ENCODE data around the gene TNS1. TPM values are rescaled to one million over a fixed set of nuclear protein-coding genes. Genes with fewer than 3 reads are reported as not detected.

The TNS1 gene
- total RNA-seq, 1 experiment from 2014 or later, result 1.5 TPM

- Histone ChIP-seq H3K9me2 (replicated peaks; ENCODE audit: low read length) (no peaks in the 10 kb centered on the region), H3K27ac (ENCODE audit: low read length) (no peak overlapping the region), H3K9ac (ENCODE audit: low read length) (no peak overlapping the region), H2AFZ (ENCODE audit: low read length) (no peak overlapping the region), H3K4me2 (ENCODE audit: low read length) (peak overlapping the region; percentile 80), H3K27me3 (ENCODE audit: low read length) (peaks cover 46% of the 10 kb centered on the region), H3K9me3 (ENCODE audit: low read length) (no peaks in the 10 kb centered on the region), H3K79me2 (ENCODE audit: low read length) (no peaks in the 10 kb centered on the region), H3K4me1 (ENCODE audit: insufficient read depth, low read length) (no peaks in the 10 kb centered on the region), H4K20me1 (ENCODE audit: low read length) (no peaks in the 10 kb centered on the region), H3K4me3 (ENCODE audit: low read length) (peak overlapping the region; percentile 55), H3K36me3 (ENCODE audit: low read depth, low read length) (no peaks in the 10 kb centered on the region), H3F3A (ENCODE audit: low read length, unreplicated experiment) (no peaks in the 10 kb centered on the region)
- intact Hi-C loops (cut with micrococcal nuclease), result no loop called here
- ChIA-PET POLR2A (ENCODE audit: unreplicated experiment) (no interaction called here), CTCF (no interaction called here)
- TF ChIP-seq EZH2phosphoT487 (IDR thresholded peaks at IDR 0.05; ENCODE audit: borderline replicate concordance, low read length), result no peak
- no peak for TF ChIP-seq EZH2 (IDR thresholded peaks at IDR 0.05; ENCODE audit: low read length, unreplicated experiment)
- no peak for TF ChIP-seq CTCF (conservative IDR thresholded peaks at IDR 0.05; ENCODE audit: low read depth, low read length)
- DNase-seq (no peak), ATAC-seq (no peak)
- BruUV-seq (replicated peaks), result no TSS peak
Measured at GRCh38 chr2:218009765-218010139, 7.0 kb upstream of the TNS1 start.

- TF ChIP-seq EZH2 (IDR thresholded peaks at IDR 0.05; ENCODE audit: low read length, unreplicated experiment) (no peak), EZH2phosphoT487 (IDR thresholded peaks at IDR 0.05; ENCODE audit: borderline replicate concordance, low read length) (no peak), CTCF (conservative IDR thresholded peaks at IDR 0.05; ENCODE audit: low read depth, low read length) (no peak)
- no peak overlapping the region for H3K27ac ChIP-seq (ENCODE audit: low read length)
- peaks cover 46% of the 10 kb centered on the region for H3K27me3 ChIP-seq (ENCODE audit: low read length)
- ATAC-seq (no peak), DNase-seq (no peak)
- no peak overlapping the region for H2AFZ ChIP-seq (ENCODE audit: low read length)
- H3K4me3 ChIP-seq (ENCODE audit: low read length), result no peak overlapping the region
- H3K4me2 ChIP-seq (ENCODE audit: low read length), result no peak overlapping the region
- no peaks in the 10 kb centered on the region for H3K9me3 ChIP-seq (ENCODE audit: low read length)
- no peaks in the 10 kb centered on the region for H3K9me2 ChIP-seq (replicated peaks; ENCODE audit: low read length)
- H3K79me2 ChIP-seq (ENCODE audit: low read length), result no peaks in the 10 kb centered on the region
- H3F3A ChIP-seq (ENCODE audit: low read length, unreplicated experiment), result no peaks in the 10 kb centered on the region
- BruUV-seq (replicated peaks), result no TSS peak
- CTCF ChIA-PET, result no interaction called here
- H4K20me1 ChIP-seq (ENCODE audit: low read length), result no peaks in the 10 kb centered on the region
- H3K36me3 ChIP-seq (ENCODE audit: low read depth, low read length), result no peaks in the 10 kb centered on the region
- POLR2A ChIA-PET (ENCODE audit: unreplicated experiment), result no interaction called here
- intact Hi-C loops (cut with micrococcal nuclease), result no loop called here
- no peaks in the 10 kb centered on the region for H3K4me1 ChIP-seq (ENCODE audit: insufficient read depth, low read length)
- no peak overlapping the region for H3K9ac ChIP-seq (ENCODE audit: low read length)
Measured at GRCh38 chr2:218009231-218009630, 6.4 kb upstream of the TNS1 start.

GRCh38 chr2:218008060-218009040, 5.6 kb upstream of the TNS1 start:
- POLR2A ChIA-PET (ENCODE audit: unreplicated experiment), result no interaction called here
- TF ChIP-seq EZH2phosphoT487 (IDR thresholded peaks at IDR 0.05; ENCODE audit: borderline replicate concordance, low read length), result no peak
- TF ChIP-seq CTCF (conservative IDR thresholded peaks at IDR 0.05; ENCODE audit: low read depth, low read length), result no peak
- no peak for TF ChIP-seq EZH2 (IDR thresholded peaks at IDR 0.05; ENCODE audit: low read length, unreplicated experiment)
- Histone ChIP-seq H3K9ac (ENCODE audit: low read length) (no peak overlapping the region), H3F3A (ENCODE audit: low read length, unreplicated experiment) (no peaks in the 10 kb centered on the region), H3K36me3 (ENCODE audit: low read depth, low read length) (no peaks in the 10 kb centered on the region), H3K27ac (ENCODE audit: low read length) (no peak overlapping the region), H3K79me2 (ENCODE audit: low read length) (no peaks in the 10 kb centered on the region), H3K4me3 (ENCODE audit: low read length) (no peak overlapping the region), H3K4me1 (ENCODE audit: insufficient read depth, low read length) (no peaks in the 10 kb centered on the region), H3K27me3 (ENCODE audit: low read length) (peaks cover 46% of the 10 kb centered on the region), H2AFZ (ENCODE audit: low read length) (no peak overlapping the region), H3K9me3 (ENCODE audit: low read length) (no peaks in the 10 kb centered on the region), H3K9me2 (replicated peaks; ENCODE audit: low read length) (no peaks in the 10 kb centered on the region), H3K4me2 (ENCODE audit: low read length) (no peak overlapping the region), H4K20me1 (ENCODE audit: low read length) (no peaks in the 10 kb centered on the region)
- intact Hi-C loops (cut with micrococcal nuclease), result no loop called here
- no peak for ATAC-seq
- no peak for DNase-seq
- BruUV-seq (replicated peaks), result no TSS peak
- CTCF ChIA-PET, result no interaction called here
